GM18526 (cell line): Measurements from ENCODE around the gene IL17RE.

Source experiments
- POLR2A ChIP-seq: IDR thresholded peaks from 3 replicates; pipeline ENCODE4 v1.6.1; 2011; ENCODE audit not compliant: insufficient read length; ENCODE audit errors: extremely low read depth

The IL17RE gene

DNA sequence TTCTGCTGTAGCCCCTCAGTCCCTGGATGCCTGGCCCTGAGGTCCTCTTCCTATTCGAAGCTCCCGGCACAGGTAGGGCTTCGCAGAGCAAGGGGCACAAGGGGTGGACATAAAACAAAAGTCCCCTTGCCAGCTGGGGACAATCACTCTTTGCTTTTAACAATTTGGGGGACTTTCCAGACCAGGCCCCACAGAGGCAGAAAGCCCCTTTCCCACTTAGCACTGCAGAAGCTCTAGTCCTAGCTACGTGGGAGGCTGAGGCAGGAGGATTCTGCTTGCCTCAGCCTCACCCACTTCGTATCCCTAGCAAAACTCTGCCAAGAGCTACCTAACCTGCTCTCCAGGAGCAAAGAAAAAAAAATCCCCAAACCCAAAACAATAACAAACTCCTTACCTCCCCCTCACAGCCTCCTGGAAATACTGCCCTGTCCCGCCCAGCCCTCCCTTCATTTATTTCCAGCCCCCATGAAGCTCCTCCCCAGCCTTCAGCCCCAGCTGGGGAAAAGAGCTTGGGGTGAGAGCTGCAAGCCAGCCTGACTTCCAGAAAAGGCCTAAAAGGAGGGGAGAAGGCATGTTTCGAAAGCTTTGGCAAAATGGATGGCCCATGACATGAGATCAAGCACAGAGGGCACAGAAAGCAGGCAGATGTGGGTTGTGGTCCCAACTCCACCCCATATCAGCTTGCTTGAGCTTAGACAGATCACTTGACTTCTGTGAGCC lies 22.7 kb upstream of the IL17RE start, which contains the start of gene CIDEC:
CIDEC (minus strand) TSS at position 424 of the 720 bp plus-strand sequence. CDS start 1,767 bp downstream, outside the sequence.
- no peak for TF ChIP-seq POLR2A

DNA sequence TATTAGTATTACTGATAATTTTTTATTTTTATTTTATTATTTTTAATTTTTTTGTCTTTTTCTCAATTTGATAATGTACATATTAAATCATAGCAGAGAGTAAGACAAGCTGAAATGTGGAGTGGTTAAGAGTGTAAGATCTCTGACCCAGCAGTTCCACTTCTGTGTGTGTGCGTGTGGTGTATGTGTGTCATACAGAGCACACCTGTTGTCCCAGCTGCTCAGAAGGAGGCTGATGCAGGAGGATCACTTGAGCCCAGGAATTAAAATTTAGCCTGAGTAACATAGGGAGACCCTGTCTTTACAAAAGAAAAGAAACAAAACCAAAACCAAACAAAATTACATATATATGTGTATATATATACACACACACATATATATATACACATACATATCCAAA lies 21.2 kb upstream of the IL17RE start:
- TF ChIP-seq POLR2A = no peak

DNA sequence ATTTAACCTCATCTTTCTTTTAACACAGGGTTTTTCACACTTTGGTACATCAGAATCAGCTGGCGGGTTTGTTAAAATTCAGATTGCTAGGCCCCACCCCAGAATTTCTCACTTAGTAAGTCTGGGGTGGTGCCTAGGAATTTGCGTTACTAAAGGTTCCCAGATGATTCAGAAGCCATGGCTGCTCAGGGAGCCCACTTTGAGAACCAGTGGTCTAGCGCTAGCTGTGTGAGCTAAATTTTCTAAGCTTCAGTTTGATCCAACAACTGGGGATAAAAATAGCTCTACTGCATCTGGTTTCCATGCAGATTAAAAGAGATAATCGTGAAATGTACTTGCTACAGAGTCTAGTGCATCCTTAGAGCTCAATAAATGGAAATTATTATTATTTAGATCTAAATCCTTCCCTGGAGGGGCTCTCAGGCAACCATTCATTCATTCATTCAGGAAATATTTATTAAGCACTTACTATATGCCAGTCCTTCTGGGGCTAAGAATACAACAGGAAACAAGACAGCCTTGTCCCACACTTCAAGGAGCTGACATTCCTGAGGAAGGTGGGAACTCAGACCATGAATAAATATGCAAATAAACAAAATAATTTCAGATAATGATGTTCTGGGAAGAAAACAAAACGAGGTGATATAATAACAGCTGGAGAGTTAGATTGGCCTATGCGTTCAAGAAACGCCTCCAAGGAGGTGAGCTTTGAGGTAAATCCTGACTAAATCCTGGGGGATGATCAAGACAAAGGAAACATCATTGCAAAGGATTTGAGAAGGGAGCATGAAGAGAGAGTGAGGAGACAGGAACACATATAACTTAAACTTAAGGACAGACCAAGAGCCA lies 18.7 kb upstream of the IL17RE start:
- no peak for TF ChIP-seq POLR2A

DNA sequence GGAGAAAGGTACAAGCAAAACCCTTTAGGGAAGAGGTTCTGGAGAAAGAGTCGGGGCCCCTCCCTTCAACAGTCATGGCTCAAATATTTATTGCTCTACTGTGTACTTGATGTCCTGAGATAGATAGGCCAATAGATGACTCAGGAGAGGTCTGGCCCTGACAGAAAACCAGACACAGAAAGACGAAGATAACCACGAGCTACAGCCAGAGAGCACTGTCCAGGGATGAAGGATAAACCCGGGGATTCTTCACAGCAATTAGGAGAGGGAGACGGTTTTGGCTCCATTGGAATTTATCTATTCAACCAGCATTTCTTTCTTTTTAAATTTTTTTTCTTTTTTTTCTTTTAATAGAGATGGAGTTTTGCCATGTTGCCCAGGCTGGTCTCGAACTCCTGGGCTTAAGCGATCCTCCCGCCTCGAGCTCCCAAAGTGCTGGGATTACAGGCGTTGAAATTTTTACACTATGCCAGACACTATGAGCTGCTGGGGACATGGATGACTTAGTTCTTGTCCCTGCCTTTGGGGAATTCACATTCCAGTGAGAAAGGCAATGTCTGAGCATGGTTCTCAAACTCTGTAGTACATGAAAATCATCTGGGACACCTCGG lies 18.0 kb upstream of the IL17RE start:
- no peak for TF ChIP-seq POLR2A

DNA sequence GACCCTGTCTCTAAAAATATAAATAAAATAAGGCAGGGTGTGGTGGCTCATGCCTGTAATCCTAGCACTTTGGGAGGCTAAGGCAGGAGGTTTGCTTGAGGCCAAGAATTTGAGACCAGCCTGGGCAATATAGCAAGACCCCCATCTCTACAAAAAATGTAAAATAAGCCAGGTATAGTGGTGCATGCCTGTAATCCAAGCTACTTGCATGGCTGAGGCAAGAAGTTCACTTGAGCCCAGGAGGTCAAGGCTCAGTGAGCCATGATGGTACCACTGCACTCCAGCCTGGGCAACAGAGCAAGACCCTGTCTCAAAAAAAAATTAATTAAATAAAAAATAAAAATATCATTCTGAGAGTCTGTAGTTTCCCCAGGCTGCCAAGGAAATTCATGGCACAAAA lies 16.3 kb upstream of the IL17RE start:
- no peak for TF ChIP-seq POLR2A

DNA sequence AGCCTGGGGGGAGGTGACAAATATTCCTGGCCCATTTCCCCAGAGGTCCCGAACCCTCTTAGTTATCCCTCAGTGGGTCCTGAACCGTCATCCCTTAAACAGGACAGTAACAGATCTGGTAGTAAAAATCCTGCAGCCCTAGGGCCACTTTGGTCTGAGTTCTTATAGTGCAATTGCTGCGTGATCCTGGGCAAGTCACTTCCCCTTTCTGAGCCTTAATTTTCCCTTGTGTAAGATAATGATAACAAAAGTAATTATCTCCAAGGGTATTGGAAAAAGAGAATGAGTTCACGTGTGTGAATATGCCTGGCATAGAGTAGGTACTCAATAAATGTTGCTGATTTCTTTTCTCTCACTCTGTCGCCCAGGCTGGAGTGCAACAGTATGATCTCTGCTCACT lies 15.2 kb upstream of the IL17RE start:
- TF ChIP-seq POLR2A = no peak

DNA sequence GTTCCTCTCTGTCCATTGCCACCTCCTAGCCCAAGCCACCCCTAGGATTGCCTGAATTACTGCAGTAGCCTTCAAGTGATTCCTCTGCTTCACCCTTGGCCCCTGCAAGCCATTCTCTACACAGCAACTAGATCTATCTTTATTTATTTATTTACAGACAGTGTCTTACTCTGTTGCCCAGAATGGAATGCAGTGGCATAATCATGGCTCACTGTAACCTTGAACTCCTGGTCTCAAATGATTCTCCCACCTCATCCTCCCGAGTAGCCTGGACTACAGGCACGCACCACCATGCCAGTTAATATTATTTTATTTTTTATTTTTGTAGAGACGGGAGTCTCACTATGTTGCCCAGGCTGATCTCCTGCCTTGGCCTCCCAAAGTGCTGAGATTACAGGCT lies 14.1 kb upstream of the IL17RE start:
- no peak for TF ChIP-seq POLR2A

DNA sequence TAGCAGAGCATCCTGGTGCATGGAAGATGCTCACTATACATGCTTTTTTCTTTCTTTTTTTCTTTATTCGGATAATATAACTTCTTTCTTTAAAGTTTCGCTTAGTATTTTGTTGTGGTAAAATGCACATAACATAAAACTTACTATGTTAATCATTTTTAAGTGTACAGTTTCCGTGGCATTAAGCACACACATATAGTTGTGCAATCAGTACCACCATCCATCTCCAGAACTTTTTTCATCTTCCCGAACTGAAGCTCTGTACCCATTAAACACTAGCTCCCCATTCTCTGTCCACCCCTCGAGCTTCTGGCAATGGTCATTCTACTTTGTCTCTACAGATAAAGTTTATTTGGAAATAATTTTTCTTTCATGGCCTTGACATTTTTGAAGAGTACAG lies 13.2 kb upstream of the IL17RE start:
- no peak for TF ChIP-seq POLR2A

DNA sequence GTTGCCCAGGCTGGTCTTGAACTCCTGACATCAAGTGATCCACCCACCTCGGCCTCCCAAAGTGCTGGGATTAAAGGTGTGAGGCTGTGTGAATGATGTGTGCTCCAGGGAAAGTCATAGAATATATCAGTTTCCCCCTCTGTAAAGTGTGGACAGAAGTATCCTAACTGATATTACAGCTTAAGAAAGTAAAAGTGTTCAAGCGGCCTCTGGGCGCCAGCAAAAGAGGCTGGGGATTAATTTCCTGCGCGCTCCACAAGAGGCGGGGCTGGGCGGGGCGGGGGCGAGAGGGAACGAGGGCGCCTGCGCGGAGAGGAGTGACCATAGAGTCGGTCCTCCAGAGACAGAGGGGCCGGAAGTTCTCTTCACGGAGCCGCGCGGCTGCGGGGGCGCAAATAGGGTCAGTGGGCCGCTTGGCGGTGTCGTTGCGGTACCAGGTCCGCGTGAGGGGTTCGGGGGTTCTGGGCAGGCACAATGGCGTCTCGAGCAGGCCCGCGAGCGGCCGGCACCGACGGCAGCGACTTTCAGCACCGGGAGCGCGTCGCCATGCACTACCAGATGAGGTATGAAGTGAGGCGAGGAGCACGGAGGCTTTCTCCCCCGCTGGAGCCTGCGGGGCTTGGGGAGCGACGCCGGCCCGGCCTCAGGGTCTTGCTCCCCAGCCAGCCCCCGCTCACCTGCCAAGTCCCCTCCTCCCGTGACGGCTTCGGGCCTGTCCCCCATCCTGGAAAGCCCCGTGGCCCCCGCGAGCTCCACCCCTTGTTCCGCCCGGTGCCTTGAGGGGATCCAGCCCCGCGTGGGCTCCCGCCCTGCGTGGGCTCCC lies 12.2 kb upstream of the IL17RE start, which contains the start of gene JAGN1:
JAGN1 (plus strand) TSS at position 362 of the 823 bp plus-strand sequence; CDS start at position 475, 113 bp downstream.
- TF ChIP-seq POLR2A = peak; percentile 86

DNA sequence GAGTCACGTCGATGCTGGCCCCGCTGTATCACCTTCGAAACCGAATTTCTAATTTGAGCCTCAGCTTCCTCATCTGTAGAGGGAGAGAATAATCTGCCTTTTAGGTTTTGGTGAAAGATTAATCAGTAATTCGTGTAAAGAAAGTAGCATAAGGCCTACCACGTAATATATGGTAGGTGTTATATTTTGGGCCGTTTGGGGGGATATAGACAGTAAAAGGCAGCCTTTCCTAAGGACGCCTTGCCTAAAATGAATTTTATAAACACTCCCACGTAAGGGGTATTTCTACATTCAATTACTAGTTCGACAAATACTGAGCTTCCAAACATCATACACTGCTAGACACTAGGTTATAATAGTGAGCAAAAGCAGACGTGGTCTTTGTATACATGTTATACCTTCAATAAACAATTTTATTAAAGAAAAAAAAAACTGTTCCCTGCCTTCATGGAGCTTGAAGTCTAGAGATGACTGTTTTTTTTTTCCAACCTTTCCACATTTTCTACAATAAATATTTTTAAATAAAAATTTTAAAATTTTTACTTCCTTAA lies 11.5 kb upstream of the IL17RE start:
- TF ChIP-seq POLR2A = no peak

DNA sequence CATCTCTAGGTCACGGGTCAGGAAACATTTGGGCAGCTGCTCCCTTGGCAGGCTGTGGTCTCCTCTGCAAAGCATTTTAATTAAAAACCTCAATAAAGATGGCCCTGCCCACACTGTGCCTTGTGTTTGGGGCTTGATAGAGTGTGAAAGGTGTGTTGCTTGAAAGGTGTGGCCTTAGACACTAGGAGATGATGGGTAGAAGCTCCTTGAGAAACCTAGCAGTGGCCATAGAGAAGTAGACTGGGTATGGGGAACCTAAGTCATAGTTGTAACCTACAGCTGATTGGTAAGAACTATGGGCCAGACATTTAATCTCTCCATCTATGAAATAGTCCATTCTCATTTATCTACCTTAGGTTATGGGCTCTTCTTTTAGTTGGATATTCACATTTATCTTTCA lies 8.9 kb upstream of the IL17RE start:
- TF ChIP-seq POLR2A = no peak

DNA sequence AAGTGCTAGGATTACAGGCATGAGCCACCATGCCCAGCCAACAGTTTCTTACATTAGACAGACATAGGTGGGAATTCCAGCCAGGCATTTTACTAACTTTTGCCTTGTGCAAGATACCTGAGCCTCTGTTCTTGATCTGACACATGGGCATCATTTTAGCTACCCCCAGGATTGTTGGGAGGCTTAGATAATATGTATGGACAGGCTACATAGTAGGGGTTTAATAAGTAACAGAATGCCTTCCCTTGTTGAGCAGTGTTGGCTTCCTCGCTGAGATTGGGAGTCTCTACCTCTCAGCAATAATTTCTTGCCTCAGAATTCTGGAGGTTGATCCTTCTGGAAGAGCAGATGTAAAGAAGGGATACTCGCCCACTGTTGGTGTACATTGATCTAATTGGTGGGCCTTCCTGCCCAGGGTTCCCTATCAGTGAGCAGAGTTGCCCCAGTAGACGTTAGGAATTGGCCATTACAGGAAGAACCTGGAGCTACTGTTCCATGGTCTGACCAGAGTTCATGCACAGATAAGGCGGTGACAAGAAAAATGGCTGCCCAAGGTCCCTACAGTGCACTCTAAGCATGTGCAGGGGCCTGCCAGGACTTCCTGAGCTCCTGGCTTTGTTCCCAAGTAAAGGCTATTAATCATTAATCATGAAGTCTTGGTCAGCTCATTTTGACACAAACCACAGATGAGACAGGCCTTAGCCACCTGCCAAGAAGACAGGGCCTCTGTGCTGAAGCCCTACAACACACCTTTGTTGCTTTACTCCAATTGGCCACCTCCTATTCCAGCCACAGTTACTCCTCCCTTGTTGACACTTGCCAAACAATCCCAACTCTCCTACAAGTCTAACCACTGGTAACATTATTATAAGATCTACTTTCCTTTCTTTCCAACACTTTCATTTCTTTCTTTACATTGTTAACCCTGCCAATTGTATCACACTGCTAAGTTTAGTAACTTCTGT lies 5.0 kb upstream of the IL17RE start:
- TF ChIP-seq POLR2A = no peak

DNA sequence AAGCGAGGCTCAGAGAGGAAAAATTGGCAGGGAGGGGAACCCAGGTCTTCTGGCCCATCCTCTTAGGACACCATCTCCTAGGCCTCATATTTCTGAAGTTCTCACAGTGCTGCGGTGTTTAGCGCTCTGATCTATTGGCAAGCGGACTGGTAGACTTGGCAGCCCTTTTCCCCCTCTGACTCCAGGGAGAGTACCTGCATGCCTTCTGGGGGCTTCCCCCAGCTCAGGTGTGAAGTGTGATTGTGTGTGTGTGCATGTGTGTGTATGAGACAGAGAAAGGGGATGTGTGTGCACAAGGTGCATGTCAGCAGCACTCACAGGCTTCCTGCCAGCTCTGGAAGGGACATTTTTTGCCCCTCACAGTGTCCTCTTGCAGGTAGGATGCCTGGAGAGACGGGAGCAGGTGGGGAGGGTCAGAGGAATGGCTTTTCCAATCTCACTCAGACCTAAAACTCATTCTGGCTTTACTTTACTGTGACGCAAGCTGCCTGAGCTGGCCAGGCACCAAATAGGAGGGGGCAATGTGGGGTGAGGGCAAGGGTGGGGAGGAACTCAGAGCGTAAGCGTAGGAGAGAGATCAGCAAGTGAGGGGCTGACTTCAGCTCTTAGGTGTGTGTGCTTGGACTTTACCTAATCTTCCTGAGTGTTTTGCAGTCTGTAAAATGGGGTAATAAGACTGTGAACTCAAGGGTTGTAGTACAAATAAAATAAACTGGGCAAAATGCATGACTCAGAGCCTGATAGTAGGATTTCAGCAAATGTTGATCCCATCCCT lies 4.0 kb upstream of the IL17RE start:
- no peak for TF ChIP-seq POLR2A
